Astrocyte (in vitro differentiated cells and primary cell): ENCODE results near the gene MAPK8IP1. TPM values are rescaled to one million over a fixed set of nuclear protein-coding genes. Genes with fewer than 3 reads are reported as not detected.

ENCODE experiments used
- DNase-seq: peaks from one replicate; pipeline ENCODE4 v3.0.0-alpha.2; 2010; ENCODE audit warnings: low read depth
- FAIRE-seq: peaks from 2 replicates; lab custom pipeline; 2011; peaks lifted over from hg19 to GRCh38; lab: Jason Lieb, UNC
- H2AFZ ChIP-seq: 2 replicates; pipeline ENCODE4 v1.6.0; 2012; ENCODE audit warnings: low read depth, low read length, inconsistent platforms
- H3K27ac ChIP-seq: 2 replicates; pipeline ENCODE4 v1.5.1; 2011; ENCODE audit warnings: low read depth, low read length, inconsistent platforms
- H3K27me3 ChIP-seq: 2 replicates; pipeline ENCODE4 v1.6.0; 2011; ENCODE audit warnings: low read length, inconsistent platforms; ENCODE audit not compliant: insufficient read depth
- H3K36me3 ChIP-seq: 2 replicates; pipeline ENCODE4 v1.5.1; 2011; ENCODE audit warnings: low read length, inconsistent platforms; ENCODE audit not compliant: insufficient read depth
- H3K4me1 ChIP-seq: 2 replicates; pipeline ENCODE4 v1.5.1; 2011; ENCODE audit warnings: low read length, inconsistent platforms; ENCODE audit not compliant: insufficient read depth
- H3K4me2 ChIP-seq: 2 replicates; pipeline ENCODE4 v1.6.0; 2012; ENCODE audit warnings: low read length, inconsistent platforms
- H3K4me3 ChIP-seq: 2 replicates; pipeline ENCODE4 v1.5.1; 2011; ENCODE audit warnings: low read depth, mild to moderate bottlenecking, low read length, inconsistent platforms; ENCODE audit not compliant: insufficient read depth
- H3K79me2 ChIP-seq: 2 replicates; pipeline ENCODE4 v1.6.0; 2012; ENCODE audit warnings: mild to moderate bottlenecking, low read length, inconsistent platforms; ENCODE audit not compliant: insufficient read depth
- H3K9ac ChIP-seq: 2 replicates; pipeline ENCODE4 v1.6.0; 2012; ENCODE audit warnings: mild to moderate bottlenecking, low read length, inconsistent platforms
- H3K9me3 ChIP-seq: 2 replicates; pipeline ENCODE4 v1.5.1; 2012; ENCODE audit warnings: low read depth, mild to moderate bottlenecking, low read length, inconsistent platforms; ENCODE audit not compliant: insufficient read depth
- H4K20me1 ChIP-seq: 2 replicates; pipeline ENCODE4 v1.6.0; 2012; ENCODE audit warnings: low read length, inconsistent platforms; ENCODE audit not compliant: insufficient read depth
- H3K27ac Mint-ChIP-seq: one replicate; pipeline ENCODE4 v1.8.0; 2021; ENCODE audit warnings: mild to moderate bottlenecking, mixed read lengths; ENCODE audit not compliant: unreplicated experiment
- H3K27me3 Mint-ChIP-seq: one replicate; pipeline ENCODE4 v1.8.0; 2021; ENCODE audit warnings: low read depth, mixed read lengths; ENCODE audit not compliant: unreplicated experiment
- H3K36me3 Mint-ChIP-seq: one replicate; pipeline ENCODE4 v1.8.0; 2021; ENCODE audit warnings: low read depth, mixed read lengths; ENCODE audit not compliant: unreplicated experiment
- H3K4me1 Mint-ChIP-seq: one replicate; pipeline ENCODE4 v1.8.0; 2021; ENCODE audit warnings: low read depth, mixed read lengths; ENCODE audit not compliant: unreplicated experiment
- H3K4me3 Mint-ChIP-seq: one replicate; pipeline ENCODE4 v1.8.0; 2021; ENCODE audit warnings: mild to moderate bottlenecking, moderate library complexity, mixed read lengths; ENCODE audit not compliant: unreplicated experiment
- H3K9me3 Mint-ChIP-seq: one replicate; pipeline ENCODE4 v1.8.0; 2021; ENCODE audit warnings: mild to moderate bottlenecking, mixed read lengths; ENCODE audit not compliant: unreplicated experiment
- EZH2 ChIP-seq: IDR thresholded peaks from 2 replicates; pipeline ENCODE4 v1.6.1; 2012; ENCODE audit warnings: mild to moderate bottlenecking, low read length, inconsistent platforms; ENCODE audit not compliant: insufficient read depth
- total RNA-seq: library from RNA; stranded (reverse); gene quantifications from 2 replicates; pipeline ENCODE4 v1.2.1, GENCODE V29; 2021
- TF ChIP-seq, protein P1 (sequence below): IDR thresholded peaks from 2 replicates; pipeline ENCODE4 v1.5.1; 2011; ENCODE audit warnings: low read depth, mild to moderate bottlenecking, inconsistent platforms, low read length, moderate library complexity; ENCODE audit not compliant: insufficient read depth

The MAPK8IP1 gene
- total RNA-seq, 1 donor from 2014 or later, result 14.7 TPM

DNA sequence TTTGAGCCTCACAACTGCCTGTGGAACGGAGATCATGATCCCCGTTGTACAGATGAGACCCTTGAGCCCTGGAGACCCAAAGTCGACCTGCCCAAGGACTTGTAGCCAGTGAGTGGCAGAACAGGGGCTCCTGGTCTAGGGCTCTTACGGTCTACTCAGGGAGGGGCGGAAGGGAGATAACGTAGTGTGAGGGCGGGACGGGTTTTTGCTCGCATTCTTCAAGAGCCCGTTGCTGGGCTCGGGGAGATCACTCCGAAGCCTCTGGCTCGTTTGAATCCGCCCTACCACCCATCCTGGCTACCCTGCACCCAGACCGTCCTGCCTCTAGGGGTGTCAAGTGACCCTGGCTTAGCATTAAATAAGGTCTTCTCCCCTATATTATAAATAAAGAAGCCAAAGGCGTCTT is 37.5 kb upstream of the MAPK8IP1 start:
- Histone ChIP-seq H3K27ac (peak overlapping the region; percentile 92), H2AFZ (peak overlapping the region; percentile 96), H3K27me3 (peaks cover 9% of the 10 kb centered on the region), H3K4me3 (peak overlapping the region; percentile 88), H3K9me3 (no peaks in the 10 kb centered on the region), H3K36me3 (no peaks in the 10 kb centered on the region), H3K4me2 (peak overlapping the region; percentile 94), H4K20me1 (peaks cover 46% of the 10 kb centered on the region), H3K9ac (peak overlapping the region; percentile 95), H3K79me2 (peaks cover 41% of the 10 kb centered on the region), H3K4me1 (peaks cover 28% of the 10 kb centered on the region)
- Mint-ChIP-seq H3K27ac (peak overlapping the region; percentile 77), H3K4me1 (peaks cover 33% of the 10 kb centered on the region), H3K36me3 (no peaks in the 10 kb centered on the region), H3K9me3 (no peaks in the 10 kb centered on the region), H3K27me3 (peaks cover 9% of the 10 kb centered on the region), H3K4me3 (peak overlapping the region; percentile 90)
- DNase-seq, result peak; percentile 63
- FAIRE-seq, result no peak
- TF ChIP-seq, protein P1, sequence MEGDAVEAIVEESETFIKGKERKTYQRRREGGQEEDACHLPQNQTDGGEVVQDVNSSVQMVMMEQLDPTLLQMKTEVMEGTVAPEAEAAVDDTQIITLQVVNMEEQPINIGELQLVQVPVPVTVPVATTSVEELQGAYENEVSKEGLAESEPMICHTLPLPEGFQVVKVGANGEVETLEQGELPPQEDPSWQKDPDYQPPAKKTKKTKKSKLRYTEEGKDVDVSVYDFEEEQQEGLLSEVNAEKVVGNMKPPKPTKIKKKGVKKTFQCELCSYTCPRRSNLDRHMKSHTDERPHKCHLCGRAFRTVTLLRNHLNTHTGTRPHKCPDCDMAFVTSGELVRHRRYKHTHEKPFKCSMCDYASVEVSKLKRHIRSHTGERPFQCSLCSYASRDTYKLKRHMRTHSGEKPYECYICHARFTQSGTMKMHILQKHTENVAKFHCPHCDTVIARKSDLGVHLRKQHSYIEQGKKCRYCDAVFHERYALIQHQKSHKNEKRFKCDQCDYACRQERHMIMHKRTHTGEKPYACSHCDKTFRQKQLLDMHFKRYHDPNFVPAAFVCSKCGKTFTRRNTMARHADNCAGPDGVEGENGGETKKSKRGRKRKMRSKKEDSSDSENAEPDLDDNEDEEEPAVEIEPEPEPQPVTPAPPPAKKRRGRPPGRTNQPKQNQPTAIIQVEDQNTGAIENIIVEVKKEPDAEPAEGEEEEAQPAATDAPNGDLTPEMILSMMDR, result no peak

DNA sequence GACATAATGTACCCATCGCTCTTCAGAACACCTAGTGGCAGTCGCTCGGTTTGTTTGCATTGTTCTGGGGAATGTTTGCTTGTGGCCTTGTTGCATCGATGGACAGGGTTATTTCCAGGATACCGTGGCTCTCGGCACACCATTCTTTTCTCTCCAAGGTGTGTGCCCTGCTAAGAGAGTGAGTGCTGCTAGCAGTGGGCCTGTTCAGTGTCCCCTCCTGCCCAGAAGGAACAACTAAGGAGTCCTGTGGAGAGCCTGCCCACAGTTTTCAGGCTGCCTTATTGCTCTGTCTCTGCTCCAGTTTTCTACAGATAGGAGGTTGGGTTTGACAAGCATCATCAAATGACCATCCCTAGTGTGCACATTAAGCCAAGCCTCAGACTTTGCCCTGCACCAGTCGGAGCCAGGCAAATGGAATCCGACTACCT is 36.8 kb upstream of the MAPK8IP1 start:
- FAIRE-seq (no peak), DNase-seq (no peak)
- H3K36me3 Mint-ChIP-seq, result no peaks in the 10 kb centered on the region
- Histone ChIP-seq H4K20me1 (peaks cover 54% of the 10 kb centered on the region), H3K4me3 (peak overlapping the region; percentile 88), H3K4me2 (peak overlapping the region; percentile 94), H2AFZ (no peak overlapping the region), H3K9me3 (no peaks in the 10 kb centered on the region), H3K27ac (no peak overlapping the region), H3K36me3 (no peaks in the 10 kb centered on the region), H3K9ac (peak overlapping the region; percentile 95), H3K27me3 (peaks cover 9% of the 10 kb centered on the region), H3K4me1 (peaks cover 28% of the 10 kb centered on the region), H3K79me2 (peaks cover 49% of the 10 kb centered on the region)
- TF ChIP-seq EZH2, result no peak
- TF ChIP-seq, protein P1, result no peak
- H3K4me3 Mint-ChIP-seq, result peak overlapping the region; percentile 90
- H3K27me3 Mint-ChIP-seq, result peaks cover 9% of the 10 kb centered on the region
- H3K9me3 Mint-ChIP-seq, result no peaks in the 10 kb centered on the region
- peaks cover 33% of the 10 kb centered on the region for H3K4me1 Mint-ChIP-seq
- H3K27ac Mint-ChIP-seq, result no peak overlapping the region

DNA sequence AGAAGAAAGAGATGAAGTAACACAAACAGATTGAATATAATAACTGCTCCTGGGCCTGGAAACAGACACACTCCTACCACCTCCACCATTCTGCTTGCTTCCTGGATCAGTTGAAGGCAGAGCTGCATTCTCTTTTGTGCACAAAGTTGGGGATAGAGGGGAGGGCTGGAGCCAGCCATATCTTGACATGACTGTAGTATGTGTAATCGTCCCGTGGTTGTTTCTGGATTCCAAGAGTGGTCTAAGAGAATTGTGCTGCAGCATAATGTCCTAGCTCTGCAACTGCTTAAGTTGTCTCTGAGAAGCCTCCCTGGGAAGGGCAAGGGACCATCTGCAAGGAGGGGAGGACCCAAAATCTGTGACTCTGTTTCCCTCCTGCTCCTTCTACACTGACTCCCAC is 35.0 kb upstream of the MAPK8IP1 start:
- FAIRE-seq, result no peak
- H3K27ac Mint-ChIP-seq, result peak overlapping the region; percentile 90

More for the DNA sequence above, 35.0 kb upstream of the MAPK8IP1 start:
- Histone ChIP-seq H3K9ac (no peak overlapping the region), H3K4me3 (no peak overlapping the region), H3K79me2 (peaks cover 65% of the 10 kb centered on the region), H3K4me2 (peak overlapping the region; percentile 8), H3K27me3 (peaks cover 5% of the 10 kb centered on the region), H3K9me3 (no peaks in the 10 kb centered on the region), H2AFZ (no peak overlapping the region), H3K4me1 (peaks cover 28% of the 10 kb centered on the region), H4K20me1 (peaks cover 65% of the 10 kb centered on the region), H3K27ac (no peak overlapping the region), H3K36me3 (no peaks in the 10 kb centered on the region)
- Mint-ChIP-seq H3K4me1 (peaks cover 39% of the 10 kb centered on the region), H3K36me3 (no peaks in the 10 kb centered on the region), H3K27me3 (peaks cover 5% of the 10 kb centered on the region), H3K4me3 (peak overlapping the region; percentile 17), H3K9me3 (no peaks in the 10 kb centered on the region)
- TF ChIP-seq, protein P1, result no peak
- no peak for TF ChIP-seq EZH2
- DNase-seq, result peak; percentile 52
